Measurements from ENCODE around the gene HAUS3.
"Not testable (repeated sequence)": the region's sequence is repeated elsewhere in the genome, so short reads cannot be mapped to it uniquely, and the experiment has no call there.

Gene HAUS3

DNA sequence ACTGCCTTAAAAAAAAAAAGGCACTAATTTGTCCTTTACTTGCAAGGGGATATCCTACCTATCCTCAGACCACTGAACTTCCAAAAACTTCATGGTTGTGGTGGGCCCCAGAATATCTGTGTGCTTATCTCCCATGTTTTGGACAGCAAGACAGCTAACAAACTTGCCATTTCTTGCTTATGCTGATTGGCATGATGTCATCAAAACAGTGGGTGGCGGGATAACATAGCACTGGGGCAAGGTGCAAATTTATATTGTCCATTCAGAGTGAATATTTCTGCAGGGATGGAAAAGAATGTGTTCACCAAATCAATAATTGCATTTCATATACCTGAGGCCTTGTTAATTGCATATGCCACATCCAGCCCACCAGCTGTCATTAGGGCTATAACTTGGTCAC lies 23.5 kb downstream of the HAUS3 start:
- no peak for DNase-seq (ENCODE audit: low read depth)

DNA sequence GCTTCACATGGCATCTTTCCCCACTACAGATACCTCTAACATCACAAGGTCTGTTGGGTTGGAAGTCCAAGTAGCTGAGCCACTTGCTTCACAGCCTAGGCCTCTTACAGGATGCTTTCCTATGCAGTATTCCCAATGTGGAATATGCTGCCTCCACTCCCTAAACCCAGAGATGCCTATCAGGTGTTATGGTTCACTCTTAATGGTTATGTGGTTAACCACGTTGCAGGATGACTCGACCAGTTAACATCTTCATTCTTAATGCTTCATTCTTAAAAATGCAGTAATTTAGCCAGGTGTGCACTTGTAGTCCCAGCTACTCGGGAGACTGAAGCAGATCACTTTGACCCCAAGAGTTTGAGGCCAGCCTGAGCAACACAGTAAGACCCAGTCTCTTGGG lies 24.2 kb downstream of the HAUS3 start:
- no peak for DNase-seq (ENCODE audit: low read depth)

DNA sequence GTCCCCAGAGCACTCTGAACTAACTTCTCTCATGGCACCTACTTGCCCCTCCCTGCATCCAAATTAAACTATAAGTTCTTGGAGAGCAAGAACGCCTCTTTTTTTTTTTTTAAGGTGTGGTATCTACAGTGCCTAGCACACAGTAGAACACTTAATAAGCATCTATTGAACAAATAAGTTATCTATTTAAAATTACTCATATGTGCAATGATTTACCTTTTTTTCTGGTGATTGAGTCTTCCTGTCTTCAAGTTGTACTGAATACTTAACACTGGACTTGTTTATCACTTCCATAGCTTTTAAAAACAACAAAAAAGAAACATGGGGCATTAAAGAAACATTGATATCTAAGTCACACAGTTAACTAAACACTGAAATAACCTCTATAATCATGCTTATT lies 29.1 kb downstream of the HAUS3 start:
- DNase-seq (ENCODE audit: low read depth): no peak

DNA sequence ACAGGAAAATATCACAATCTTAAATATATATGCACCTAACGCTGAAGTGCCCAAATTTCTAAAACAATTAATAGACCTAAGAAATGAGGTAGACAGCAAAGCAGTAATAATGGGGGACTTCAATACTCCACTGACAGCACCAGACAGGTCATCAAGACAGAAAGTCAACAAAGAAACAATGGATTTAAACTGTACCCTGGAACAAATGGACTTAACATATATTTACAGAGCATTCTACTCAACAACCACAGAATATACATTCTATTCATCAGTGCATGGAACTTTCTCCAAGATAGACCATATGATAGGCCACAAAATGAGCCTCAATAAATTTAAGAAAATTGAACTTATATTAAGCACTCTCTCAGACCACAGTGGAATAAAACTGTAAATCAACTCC lies 39.1 kb downstream of the HAUS3 start:
- not testable (repeated sequence) for DNase-seq (ENCODE audit: low read depth)

DNA sequence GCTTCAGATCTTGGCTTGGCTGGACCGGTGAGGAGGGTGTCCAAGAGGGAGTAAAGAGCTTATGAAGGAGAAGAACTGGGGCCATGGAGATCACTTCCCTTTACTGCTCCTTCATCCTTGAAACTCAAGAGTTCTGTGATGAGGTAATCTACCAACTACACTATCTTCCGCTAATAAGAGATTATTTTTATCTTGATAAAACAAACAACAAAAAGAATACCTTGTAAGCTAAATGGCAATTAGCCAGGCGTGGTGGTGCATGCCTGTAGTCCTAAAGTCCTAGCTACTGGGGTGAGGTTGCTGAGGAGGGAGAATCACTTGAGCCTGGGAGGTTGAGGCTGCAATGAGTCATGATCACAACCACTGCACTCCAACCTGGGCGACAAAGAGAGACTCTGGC lies 47.4 kb downstream of the HAUS3 start:
- no peak for DNase-seq (ENCODE audit: low read depth)

DNA sequence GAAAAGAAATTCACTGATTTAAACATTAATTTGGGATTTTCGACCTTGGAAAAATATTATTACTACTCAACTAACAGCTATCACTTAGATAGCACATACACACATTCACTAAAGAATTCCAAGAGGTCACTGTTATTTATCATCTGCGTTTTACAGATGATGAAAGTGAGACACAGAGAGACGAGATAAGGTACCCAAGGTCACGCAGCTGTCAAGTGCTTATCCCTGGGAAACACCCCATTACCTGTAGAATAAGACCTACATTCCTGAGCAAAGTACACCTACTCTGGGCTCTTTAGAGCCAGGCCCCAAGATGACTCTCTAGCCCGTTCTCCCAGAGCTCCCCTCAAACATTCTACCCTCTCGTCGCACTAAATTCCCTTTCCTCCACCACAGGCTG lies 48.6 kb downstream of the HAUS3 start:
- DNase-seq (ENCODE audit: low read depth): no peak

DNA sequence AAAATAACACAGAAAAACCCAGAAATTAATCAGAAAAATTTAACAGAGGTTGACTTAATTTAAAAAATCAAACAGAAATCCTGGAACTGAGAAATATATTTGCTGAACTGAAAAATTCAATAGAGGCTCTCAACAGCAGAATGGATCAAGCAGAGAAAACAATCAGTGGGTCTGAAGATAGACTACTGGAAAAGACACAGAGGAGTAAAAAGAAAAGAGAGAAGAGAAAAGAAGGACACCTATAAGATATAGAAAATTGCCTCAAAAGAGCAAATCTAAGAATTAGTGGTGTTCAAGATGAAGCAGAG lies 55.1 kb downstream of the HAUS3 start:
- DNase-seq (ENCODE audit: low read depth): no peak

DNA sequence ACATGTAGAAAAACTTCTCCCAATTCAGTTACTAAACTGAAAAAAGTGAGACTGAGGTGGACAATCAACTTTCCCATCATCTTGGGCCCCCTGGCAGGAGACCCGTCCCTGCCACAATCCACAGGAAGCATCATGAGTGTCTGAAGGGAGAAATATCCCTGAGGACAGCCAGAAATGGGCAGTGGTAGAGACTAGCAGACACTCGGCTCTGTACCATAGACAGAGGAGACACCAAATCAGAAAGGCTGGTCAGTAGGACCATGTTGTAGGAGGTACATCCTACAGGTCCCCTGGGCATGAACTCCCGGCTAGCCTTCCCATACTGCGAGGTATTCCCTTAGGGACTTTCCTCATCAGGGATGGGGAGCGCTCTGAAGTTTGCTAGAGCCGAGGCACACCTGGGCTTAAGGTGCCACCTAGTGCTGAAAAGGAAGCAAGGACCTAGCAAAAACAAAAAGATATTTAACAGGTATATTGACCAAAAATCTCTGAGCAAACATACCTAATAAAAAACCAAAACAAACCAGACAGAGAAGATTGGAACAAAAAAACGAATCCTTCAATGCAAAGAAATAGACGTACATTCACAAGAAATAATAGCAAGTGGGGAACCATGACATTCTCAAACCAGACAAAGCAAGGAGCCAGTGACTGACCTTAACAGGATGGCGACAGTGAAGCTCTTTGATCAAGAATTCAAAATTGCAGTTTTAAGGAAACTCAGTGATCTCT lies 55.6 kb downstream of the HAUS3 start:
- no peak for DNase-seq (ENCODE audit: low read depth)

DNA sequence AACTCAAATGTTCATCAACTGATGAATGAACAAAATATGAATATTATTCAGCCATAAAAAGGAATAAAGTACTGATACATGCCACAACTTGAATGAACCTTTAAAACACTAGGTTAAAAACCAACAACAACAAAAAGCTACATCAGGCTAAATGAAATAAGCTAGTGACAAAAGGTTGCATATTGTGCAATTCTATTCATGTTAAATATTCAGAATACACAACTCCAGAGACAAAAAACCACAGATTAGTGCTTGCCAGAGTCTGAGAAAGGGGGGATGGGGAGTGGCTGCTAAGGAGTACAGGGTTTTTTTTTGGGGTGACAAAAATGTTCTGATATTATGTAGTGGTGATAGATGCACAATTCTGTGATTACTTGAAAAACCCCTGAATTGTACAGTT lies 58.5 kb downstream of the HAUS3 start:
- no peak for DNase-seq (ENCODE audit: low read depth)

DNA sequence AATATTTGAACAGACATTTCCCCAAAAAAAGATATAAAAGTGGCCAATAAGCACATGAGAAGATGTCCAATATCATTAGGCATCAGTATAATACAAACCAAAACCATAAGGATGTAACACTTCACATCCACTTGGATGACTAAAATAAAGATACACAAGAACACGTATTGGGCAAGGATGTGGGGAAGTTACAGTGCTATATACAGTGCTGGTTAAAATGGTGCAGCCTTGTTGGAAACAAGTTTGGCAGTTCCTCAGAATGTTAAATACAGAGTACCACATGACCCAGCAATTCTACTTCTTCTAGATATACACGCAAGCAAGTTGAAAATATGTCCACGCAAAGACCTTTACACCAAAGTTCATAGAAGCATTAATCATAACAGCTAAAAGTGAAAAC lies 58.9 kb downstream of the HAUS3 start:
- DNase-seq (ENCODE audit: low read depth): no peak

DNA sequence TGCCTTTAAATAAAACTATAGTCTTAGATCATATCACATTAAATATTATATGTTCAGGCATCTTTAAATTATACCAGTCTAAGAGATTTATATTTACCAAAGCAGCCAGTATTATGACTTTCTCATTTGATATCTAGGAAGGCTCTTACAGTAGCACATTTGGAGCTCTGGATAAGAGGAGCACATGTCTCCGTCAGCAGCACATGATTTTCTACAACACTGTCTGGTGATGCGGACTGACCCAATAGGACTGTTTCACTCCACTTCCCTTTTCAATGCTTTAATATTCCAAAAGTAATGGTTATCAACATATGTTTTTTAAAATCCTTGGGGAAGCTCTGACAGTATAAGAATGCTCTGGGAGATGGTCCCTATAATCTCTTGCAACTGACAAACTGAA lies 61.5 kb downstream of the HAUS3 start:
- DNase-seq (ENCODE audit: low read depth): no peak

DNA sequence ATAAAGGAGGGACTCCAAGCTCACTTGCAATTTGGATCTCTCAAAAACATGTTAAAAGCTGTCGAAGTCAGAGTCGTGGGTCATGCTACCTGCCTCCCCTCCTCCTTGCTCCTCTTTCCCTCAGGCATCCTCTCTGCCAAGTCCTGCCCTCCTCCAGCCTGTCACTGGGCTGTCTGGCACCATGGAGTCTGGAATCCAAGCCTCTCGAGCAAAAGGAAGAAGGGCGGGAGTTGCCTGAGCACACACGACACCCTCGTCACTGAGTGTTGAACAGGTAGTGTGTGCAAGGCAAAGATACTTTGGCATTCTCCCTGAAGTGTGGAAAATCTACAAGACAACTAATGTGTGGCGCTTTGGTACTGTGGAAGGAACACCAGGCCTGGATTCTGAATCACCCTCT lies 62.2 kb downstream of the HAUS3 start:
- DNase-seq (ENCODE audit: low read depth): no peak

DNA sequence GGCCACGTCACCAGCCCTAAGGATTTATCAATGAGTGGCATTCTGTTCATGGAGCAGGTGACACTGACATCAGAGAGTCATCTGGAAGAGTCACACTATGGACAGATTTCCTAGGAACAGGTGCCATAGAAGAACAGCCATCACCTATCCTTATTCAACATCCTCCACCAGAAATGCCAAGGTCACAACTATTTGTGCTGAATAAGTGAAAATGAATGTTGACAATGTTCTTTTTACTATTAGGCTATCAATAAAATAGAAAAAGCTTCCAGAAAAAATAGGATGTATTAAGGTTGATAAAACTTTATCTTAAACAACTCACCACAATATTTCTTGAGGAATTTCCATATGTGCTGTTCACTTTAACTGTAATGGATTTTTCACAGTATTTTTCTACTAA lies 62.9 kb downstream of the HAUS3 start:
- DNase-seq (ENCODE audit: low read depth): no peak
